Adrenal gland (tissue), 12 donors: ENCODE results near the gene SH2D1A. TPM values are rescaled to one million over a fixed set of nuclear protein-coding genes. Genes with fewer than 3 reads are reported as not detected.

Experiments
- DNase-seq, 7 donors: peaks; one replicate each; pipeline ENCODE4 v3.0.0-alpha.2; 2019 to 2020
- H3K27ac ChIP-seq, 5 donors: fragments of 200-600 bp; sonication (generic) in 4 of 5; 1 replicate in 3 of 5; 2 replicates in 2 of 5; pipeline versions ENCODE4 v1.5.1 to v1.8.0; 2016 to 2020; ENCODE audit warnings: mild to moderate bottlenecking in 1 of 5
- H3K27me3 ChIP-seq: fragments of 200-600 bp; 2 replicates; pipeline ENCODE4 v1.8.0; 2021
- H3K36me3 ChIP-seq, 2 donors: fragments of 200-600 bp; replicated peaks in 1 of 2; 1 replicate in 1 of 2; 2 replicates in 1 of 2; pipeline versions ENCODE4 v1.5.1 to v1.8.0; 2018 to 2022
- H3K4me1 ChIP-seq, 2 donors: fragments of 200-600 bp; replicated peaks in 1 of 2; 1 replicate in 1 of 2; 2 replicates in 1 of 2; pipeline versions ENCODE4 v1.5.1 to v1.8.0; 2018 to 2021
- H3K4me3 ChIP-seq, 4 donors: fragments of 200-600 bp; sonication (generic) in 3 of 4; one replicate each; pipeline ENCODE4 v1.5.1; 2016 to 2018
- H3K9me3 ChIP-seq, 3 donors: fragments of 200-600 bp; sonication (generic) in 1 of 3; replicated peaks in 1 of 3; 1 replicate in 2 of 3; 2 replicates in 1 of 3; pipeline versions ENCODE4 v1.5.1 to v1.8.0; 2016 to 2021
- CTCF ChIP-seq, 6 experiments: fragments of 450-650 bp in 4 of 6; fragments of 200-600 bp in 2 of 6; sonication (generic) in 1 of 6; IDR thresholded peaks; 1 replicate in 5 of 6; 2 replicates in 1 of 6; pipeline versions ENCODE4 v1.5.1 to v1.8.0; 2016 to 2021; ENCODE audit warnings: antibody characterized with exemption in 6 of 6, mild to moderate bottlenecking in 2 of 6, moderate library complexity in 1 of 6
- POLR2A ChIP-seq, 2 donors: fragments of 450-650 bp; IDR thresholded peaks; one replicate each; pipeline ENCODE4 v1.6.1; 2017; ENCODE audit warnings: antibody characterized with exemption in 2 of 2, mild to moderate bottlenecking in 2 of 2, moderate library complexity in 1 of 2
- WGBS, 4 donors: extraction: QIAGEN DNeasy Blood & Tissue Kit in 2 of 4; methylation state at CpG; one replicate each; pipeline versions ENCODE4 v1.1.5 to v1.1.7; 2013 to 2017; 5-methylcytosine and 5-hydroxymethylcytosine counted together
- intact Hi-C, 2 donors: fragments of 100-400 bp; cut with DNase I; formaldehyde crosslinking; loops; one replicate each; pipeline versions ENCODE4 v1.14.1 to v1.15.0; 2022 to 2023
- polyA plus RNA-seq, 3 donors: library from polyadenylated mRNA; stranded (reverse); fragments of 200-250 nt in 2 of 3; fragments of 350-450 nt in 1 of 3; fragmentation: Illumina TruSeq in 1 of 3; extraction: RNeasy Lipid Tissue Mini Kit (QIAGEN cat#74804) in 1 of 3; gene quantifications; one replicate each; pipeline ENCODE4 v1.2.3, GENCODE V29; 2013 to 2014
- total RNA-seq, 9 donors: library from RNA; depleted of rRNA in 4 of 9; stranded (reverse); fragments of >200 nt in 4 of 9; fragments of 120-200 nt in 1 of 9; fragmentation: NEBNext Ultra II Directional in 1 of 9; extraction: Animal tissue kit (Norgen Biotek cat#: 25700) in 1 of 9; gene quantifications; one replicate each; pipeline versions ENCODE4 v1.1.0 to v1.2.4, GENCODE V29; 2013 to 2023
- donor health status: healthy with polysubstance abuse.
- donor health status: Bipolar disorder and iron deficiency.
- donor health status: DM: yes; HTN: yes; CAD: no.
- donor health status: DM: no; HTN: no; CAD: no.
- donor health status: DM: no; HTN: no; CAD: no.
- donor health status: DM: yes; HTN: yes; CAD: no.

Gene SH2D1A
- total and polyA plus RNA-seq, 12 donors, result 0.06 to 1.4 (median 0.40) TPM; not detected in 3

- Histone ChIP-seq H3K27ac (no peak overlapping the region), H3K9me3 (no peaks in the 10 kb centered on the region), H3K36me3 (no peaks in the 10 kb centered on the region), H3K4me3 (no peak overlapping the region), H3K4me1 (no peaks in the 10 kb centered on the region), H3K27me3 (peaks cover 2% of the 10 kb centered on the region)
- 63 to 76% (median 65%) methylated on average over 3 of the region's 3 CpGs for WGBS, 4 donors
- no peak for DNase-seq
- TF ChIP-seq POLR2A (IDR thresholded peaks at IDR 0.05), result no peak
- TF ChIP-seq CTCF (IDR thresholded peaks at IDR 0.05), result no peak
- intact Hi-C loops, result no loop called here
Measured at GRCh38 chrX:124395145-124395880, 49.0 kb downstream of the SH2D1A start.

GRCh38 chrX:124401696-124402095 lies 55.3 kb downstream of the SH2D1A start:
- peaks cover 24% of the 10 kb centered on the region for H3K27me3 ChIP-seq
- no peak overlapping the region for H3K27ac ChIP-seq
- DNase-seq, result no peak
- H3K4me1 ChIP-seq, result no peaks in the 10 kb centered on the region
- no peaks in the 10 kb centered on the region for H3K36me3 ChIP-seq
- 32 to 74% (median 46%) methylated on average over 2 of the region's 2 CpGs for WGBS, 4 donors
- no peak for TF ChIP-seq POLR2A (IDR thresholded peaks at IDR 0.05)
- TF ChIP-seq CTCF (IDR thresholded peaks at IDR 0.05), result no peak
- no peaks in the 10 kb centered on the region for H3K9me3 ChIP-seq
- intact Hi-C loops, result no loop called here
- H3K4me3 ChIP-seq, result no peak overlapping the region

- H3K9me3 ChIP-seq, result no peaks in the 10 kb centered on the region
- H3K27me3 ChIP-seq, result peaks cover 22% of the 10 kb centered on the region
- H3K4me1 ChIP-seq, result no peaks in the 10 kb centered on the region
- DNase-seq, result peak in 1 of 7 donors; percentile 2
- TF ChIP-seq CTCF (IDR thresholded peaks at IDR 0.05), result no peak
- no peak for TF ChIP-seq POLR2A (IDR thresholded peaks at IDR 0.05)
- intact Hi-C loops, result no loop called here
- H3K27ac ChIP-seq, result no peak overlapping the region
- WGBS, 4 donors, result 81 to 92% (median 87%) methylated on average over 1 of the region's 1 CpG
- H3K36me3 ChIP-seq, result no peaks in the 10 kb centered on the region
- H3K4me3 ChIP-seq, result no peak overlapping the region
Measured at GRCh38 chrX:124405868-124406267, 59.5 kb downstream of the SH2D1A start.

GRCh38 chrX:124406294-124407014 lies 60.1 kb downstream of the SH2D1A start:
- TF ChIP-seq POLR2A (IDR thresholded peaks at IDR 0.05), result no peak
- TF ChIP-seq CTCF (IDR thresholded peaks at IDR 0.05), result peak; percentile 9 to 64 (median 51)
- Histone ChIP-seq H3K27ac (no peak overlapping the region), H3K4me3 (no peak overlapping the region), H3K4me1 (no peaks in the 10 kb centered on the region), H3K9me3 (no peaks in the 10 kb centered on the region), H3K36me3 (no peaks in the 10 kb centered on the region), H3K27me3 (peaks cover 21% of the 10 kb centered on the region)
- DNase-seq, result peak; percentile 51 to 74 (median 69)
- WGBS, 4 donors, result 18 to 21% (median 19%) methylated on average over 12 of the region's 12 CpGs
- intact Hi-C loops, result no loop called here
